HEK293 (cell line): Measurements from ENCODE around the gene BLOC1S5.

Experiments
- CTCF ChIA-PET: fragments of 350-600 bp; formaldehyde crosslinking; extraction: SDS; loops from one replicate; lab custom pipeline; 2021; ENCODE audit warnings: antibody characterized with exemption; lab: Yijun Ruan, JAX
- POLR2A ChIA-PET: fragments of 300-600 bp; formaldehyde crosslinking; extraction: SDS; loops from one replicate; lab custom pipeline; 2020; ENCODE audit warnings: antibody characterized with exemption, inconsistent platforms; lab: Yijun Ruan, JAX
- H3K27ac ChIP-seq: fragments of 200-500 bp; sonication (Bioruptor generic); 2 replicates; pipeline ENCODE4 v1.5.1; 2014; ENCODE audit warnings: low read depth, low read length, control low read depth, inconsistent platforms; ENCODE audit errors: extremely low read depth
- H3K36me3 ChIP-seq, 2 experiments: fragments of 200-500 bp in 1 of 2; sonication (Bioruptor generic) in 1 of 2; 1 replicate in 1 of 2; 2 replicates in 1 of 2; pipeline ENCODE4 v1.5.1; 2014 to 2017; ENCODE audit warnings: inconsistent platforms in 2 of 2, low read length in 2 of 2; ENCODE audit not compliant: control insufficient read depth in 2 of 2, insufficient read depth in 1 of 2
- H3K4me1 ChIP-seq: fragments of 200-500 bp; sonication (Bioruptor generic); 2 replicates; pipeline ENCODE4 v1.5.1; 2014; ENCODE audit warnings: mild to moderate bottlenecking, low read length, inconsistent platforms; ENCODE audit not compliant: control insufficient read depth, insufficient read depth
- H3K4me3 ChIP-seq: 2 replicates; pipeline ENCODE4 v1.5.1; 2011; ENCODE audit warnings: low read depth, mild to moderate bottlenecking, control low read depth, low read length, moderate library complexity
- H3K9me3 ChIP-seq: fragments of 200-500 bp; sonication (Bioruptor generic); 2 replicates; pipeline ENCODE4 v1.5.1; 2014; ENCODE audit warnings: low read depth, low read length, inconsistent platforms; ENCODE audit not compliant: control insufficient read depth, insufficient read depth
- BCL6B ChIP-seq: fragments of 450-650 bp; formaldehyde crosslinking; IDR thresholded peaks from 2 replicates; pipeline ENCODE4 v1.5.1; 2017; ENCODE audit warnings: missing biosample characterization, missing genetic modification characterization
- GLIS2 ChIP-seq: fragments of 450-650 bp; formaldehyde crosslinking; IDR thresholded peaks from 2 replicates; pipeline ENCODE4 v1.5.1; 2016; ENCODE audit warnings: missing biosample characterization, missing genetic modification characterization
- OSR2 ChIP-seq: fragments of 450-650 bp; formaldehyde crosslinking; IDR thresholded peaks from 2 replicates; pipeline ENCODE4 v1.5.1; 2016; ENCODE audit warnings: missing biosample characterization, missing genetic modification characterization
- SCRT1 ChIP-seq: fragments of 450-650 bp; formaldehyde crosslinking; IDR thresholded peaks from 2 replicates; pipeline ENCODE4 v1.5.1; 2016; ENCODE audit warnings: missing biosample characterization, missing genetic modification characterization, borderline replicate concordance
- YY2 ChIP-seq: fragments of 450-650 bp; formaldehyde crosslinking; IDR thresholded peaks from 2 replicates; pipeline ENCODE4 v1.5.1; 2016; ENCODE audit warnings: missing biosample characterization, missing genetic modification characterization
- ZBTB20 ChIP-seq: fragments of 450-650 bp; formaldehyde crosslinking; IDR thresholded peaks from 2 replicates; pipeline ENCODE4 v1.5.1; 2016; ENCODE audit warnings: missing biosample characterization, missing genetic modification characterization
- ZBTB21 ChIP-seq: fragments of 450-650 bp; formaldehyde crosslinking; IDR thresholded peaks from 2 replicates; pipeline ENCODE4 v1.5.1; 2017; ENCODE audit warnings: missing biosample characterization, missing genetic modification characterization
- ZNF138 ChIP-seq: fragments of 450-650 bp; formaldehyde crosslinking; IDR thresholded peaks from 2 replicates; pipeline ENCODE4 v1.5.1; 2016; ENCODE audit warnings: missing biosample characterization, missing genetic modification characterization, borderline replicate concordance
- ZNF148 ChIP-seq: fragments of 450-650 bp; formaldehyde crosslinking; IDR thresholded peaks from 2 replicates; pipeline ENCODE4 v1.5.0; 2017; ENCODE audit warnings: missing biosample characterization, missing genetic modification characterization, borderline replicate concordance
- ZNF184 ChIP-seq: fragments of 450-650 bp; IDR thresholded peaks from 2 replicates; pipeline ENCODE4 v1.5.1; 2018; ENCODE audit warnings: missing biosample characterization, mild to moderate bottlenecking, missing genetic modification characterization
- ZNF2 ChIP-seq: fragments of 450-650 bp; formaldehyde crosslinking; IDR thresholded peaks from 2 replicates; pipeline ENCODE4 v1.5.1; 2016; ENCODE audit warnings: missing biosample characterization, missing genetic modification characterization
- ZNF23 ChIP-seq: fragments of 450-650 bp; formaldehyde crosslinking; IDR thresholded peaks from 2 replicates; pipeline ENCODE4 v1.5.1; 2016; ENCODE audit warnings: missing biosample characterization, missing genetic modification characterization, borderline replicate concordance
- ZNF292 ChIP-seq: fragments of 450-650 bp; formaldehyde crosslinking; IDR thresholded peaks from 2 replicates; pipeline ENCODE4 v1.5.1; 2016; ENCODE audit warnings: low read depth, missing biosample characterization, missing genetic modification characterization, borderline replicate concordance
- ZNF324 ChIP-seq: fragments of 450-650 bp; formaldehyde crosslinking; IDR thresholded peaks from 2 replicates; pipeline ENCODE4 v1.5.1; 2016; ENCODE audit warnings: missing biosample characterization, missing genetic modification characterization
- ZNF341 ChIP-seq: fragments of 450-650 bp; formaldehyde crosslinking; IDR thresholded peaks from 2 replicates; pipeline ENCODE4; 2016; ENCODE audit warnings: low read depth, missing biosample characterization, missing genetic modification characterization
- ZNF366 ChIP-seq: fragments of 450-650 bp; formaldehyde crosslinking; conservative IDR thresholded peaks from 2 replicates; pipeline ENCODE4 v1.5.1; 2016; ENCODE audit warnings: missing biosample characterization, missing genetic modification characterization
- ZNF501 ChIP-seq: fragments of 450-650 bp; formaldehyde crosslinking; IDR thresholded peaks from 2 replicates; pipeline ENCODE4 v1.5.1; 2016; ENCODE audit warnings: missing biosample characterization, missing genetic modification characterization
- ZNF530 ChIP-seq: fragments of 450-650 bp; formaldehyde crosslinking; IDR thresholded peaks from 2 replicates; pipeline ENCODE4 v1.5.1; 2016; ENCODE audit warnings: low read depth, missing biosample characterization, missing genetic modification characterization
- ZNF660 ChIP-seq: fragments of 450-650 bp; IDR thresholded peaks from 2 replicates; pipeline ENCODE4 v1.5.1; 2018; ENCODE audit warnings: missing biosample characterization, mild to moderate bottlenecking, missing genetic modification characterization
- ZNF692 ChIP-seq: fragments of 450-650 bp; formaldehyde crosslinking; IDR thresholded peaks from 2 replicates; pipeline ENCODE4 v1.5.1; 2016; ENCODE audit warnings: missing biosample characterization, missing genetic modification characterization
- ZNF76 ChIP-seq: fragments of 450-650 bp; formaldehyde crosslinking; IDR thresholded peaks from 2 replicates; pipeline ENCODE4; 2016; ENCODE audit warnings: low read depth, missing biosample characterization, missing genetic modification characterization, borderline replicate concordance
- ZNF843 ChIP-seq: fragments of 450-650 bp; formaldehyde crosslinking; IDR thresholded peaks from 2 replicates; pipeline ENCODE4 v1.5.1; 2016; ENCODE audit warnings: missing biosample characterization, missing genetic modification characterization
- TF ChIP-seq, protein P1 (sequence below): fragments of 450-650 bp; formaldehyde crosslinking; IDR thresholded peaks from 2 replicates; pipeline ENCODE4 v1.5.1; 2016; ENCODE audit warnings: missing biosample characterization, missing genetic modification characterization
- TF ChIP-seq, protein P2 (sequence below): fragments of 450-650 bp; IDR thresholded peaks from 2 replicates; pipeline ENCODE4 v1.5.1; 2018; ENCODE audit warnings: missing biosample characterization, mild to moderate bottlenecking, missing genetic modification characterization
- TF ChIP-seq, protein P3 (sequence below): fragments of 450-650 bp; formaldehyde crosslinking; IDR thresholded peaks from 2 replicates; pipeline ENCODE4 v1.5.1; 2016; ENCODE audit warnings: missing biosample characterization, missing genetic modification characterization

The BLOC1S5 gene

GRCh38 chr6:7996538-7997111 lies 67.6 kb downstream of the BLOC1S5 start:
- ChIA-PET CTCF (interaction anchor here (0.7 to 3.2 kb wide), 10 partner anchors 10 to 274 kb away, joined by 3 to 16 read pairs (median 4); no protein-coding TSS in a partner anchor), POLR2A (interaction anchor here (1.4 to 2.3 kb wide), 3 partner anchors 21 to 271 kb away, joined by 5 to 8 read pairs (median 5); partner anchors contain the start of genes BLOC1S5 and BMP6)
- no peaks in the 10 kb centered on the region; the same call in 1 of the 2 replicates for H3K9me3 ChIP-seq
- H3K4me1 ChIP-seq, result peaks cover 7% of the 10 kb centered on the region; the same call in 1 of the 2 replicates
- H3K36me3 ChIP-seq, result no peaks in the 10 kb centered on the region
- no peak overlapping the region for H3K4me3 ChIP-seq
- no peak overlapping the region for H3K27ac ChIP-seq
- TF ChIP-seq ZNF184 (tag by site-specific recombination) (peak; percentile 66), OSR2 (tag by site-specific recombination) (0 out of 2 replicates have a peak, but pooled peaks have one; percentile 24), ZNF324 (tag by site-specific recombination) (0 out of 2 replicates have a peak, but pooled peaks have one; percentile 54), SCRT1 (tag by site-specific recombination) (no peak), ZNF148 (no peak), YY2 (tag by site-specific recombination) (0 out of 2 replicates have a peak, but pooled peaks have one; percentile 22), ZNF660 (tag by site-specific recombination) (peak; percentile 86), ZNF366 (tag by site-specific recombination) (peak; percentile 79), ZNF692 (tag by site-specific recombination) (peak; percentile 69), ZNF843 (tag by site-specific recombination) (peak; percentile 33; the same call in 1 of the 2 replicates), ZNF292 (no peak), ZNF530 (tag by site-specific recombination) (no peak), GLIS2 (0 out of 2 replicates have a peak, but pooled peaks have one; percentile 17), ZNF2 (tag by site-specific recombination) (0 out of 2 replicates have a peak, but pooled peaks have one; percentile 41), ZNF501 (tag by site-specific recombination) (no peak), ZNF341 (tag by site-specific recombination) (peak; percentile 84), ZNF76 (tag by site-specific recombination) (0 out of 2 replicates have a peak, but pooled peaks have one; percentile 16), ZBTB21 (tag by site-specific recombination) (peak; percentile 94), ZBTB20 (tag by site-specific recombination) (no peak), ZNF138 (no peak), BCL6B (peak; percentile 88), ZNF23 (tag by site-specific recombination) (no peak)
- TF ChIP-seq, protein P1, sequence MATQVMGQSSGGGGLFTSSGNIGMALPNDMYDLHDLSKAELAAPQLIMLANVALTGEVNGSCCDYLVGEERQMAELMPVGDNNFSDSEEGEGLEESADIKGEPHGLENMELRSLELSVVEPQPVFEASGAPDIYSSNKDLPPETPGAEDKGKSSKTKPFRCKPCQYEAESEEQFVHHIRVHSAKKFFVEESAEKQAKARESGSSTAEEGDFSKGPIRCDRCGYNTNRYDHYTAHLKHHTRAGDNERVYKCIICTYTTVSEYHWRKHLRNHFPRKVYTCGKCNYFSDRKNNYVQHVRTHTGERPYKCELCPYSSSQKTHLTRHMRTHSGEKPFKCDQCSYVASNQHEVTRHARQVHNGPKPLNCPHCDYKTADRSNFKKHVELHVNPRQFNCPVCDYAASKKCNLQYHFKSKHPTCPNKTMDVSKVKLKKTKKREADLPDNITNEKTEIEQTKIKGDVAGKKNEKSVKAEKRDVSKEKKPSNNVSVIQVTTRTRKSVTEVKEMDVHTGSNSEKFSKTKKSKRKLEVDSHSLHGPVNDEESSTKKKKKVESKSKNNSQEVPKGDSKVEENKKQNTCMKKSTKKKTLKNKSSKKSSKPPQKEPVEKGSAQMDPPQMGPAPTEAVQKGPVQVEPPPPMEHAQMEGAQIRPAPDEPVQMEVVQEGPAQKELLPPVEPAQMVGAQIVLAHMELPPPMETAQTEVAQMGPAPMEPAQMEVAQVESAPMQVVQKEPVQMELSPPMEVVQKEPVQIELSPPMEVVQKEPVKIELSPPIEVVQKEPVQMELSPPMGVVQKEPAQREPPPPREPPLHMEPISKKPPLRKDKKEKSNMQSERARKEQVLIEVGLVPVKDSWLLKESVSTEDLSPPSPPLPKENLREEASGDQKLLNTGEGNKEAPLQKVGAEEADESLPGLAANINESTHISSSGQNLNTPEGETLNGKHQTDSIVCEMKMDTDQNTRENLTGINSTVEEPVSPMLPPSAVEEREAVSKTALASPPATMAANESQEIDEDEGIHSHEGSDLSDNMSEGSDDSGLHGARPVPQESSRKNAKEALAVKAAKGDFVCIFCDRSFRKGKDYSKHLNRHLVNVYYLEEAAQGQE, result peak; percentile 51; the same call in 1 of the 2 replicates
- TF ChIP-seq, protein P2, sequence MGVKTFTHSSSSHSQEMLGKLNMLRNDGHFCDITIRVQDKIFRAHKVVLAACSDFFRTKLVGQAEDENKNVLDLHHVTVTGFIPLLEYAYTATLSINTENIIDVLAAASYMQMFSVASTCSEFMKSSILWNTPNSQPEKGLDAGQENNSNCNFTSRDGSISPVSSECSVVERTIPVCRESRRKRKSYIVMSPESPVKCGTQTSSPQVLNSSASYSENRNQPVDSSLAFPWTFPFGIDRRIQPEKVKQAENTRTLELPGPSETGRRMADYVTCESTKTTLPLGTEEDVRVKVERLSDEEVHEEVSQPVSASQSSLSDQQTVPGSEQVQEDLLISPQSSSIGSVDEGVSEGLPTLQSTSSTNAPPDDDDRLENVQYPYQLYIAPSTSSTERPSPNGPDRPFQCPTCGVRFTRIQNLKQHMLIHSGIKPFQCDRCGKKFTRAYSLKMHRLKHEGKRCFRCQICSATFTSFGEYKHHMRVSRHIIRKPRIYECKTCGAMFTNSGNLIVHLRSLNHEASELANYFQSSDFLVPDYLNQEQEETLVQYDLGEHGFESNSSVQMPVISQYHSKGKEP (tag by site-specific recombination), result peak; percentile 45; the same call in 1 of the 2 replicates
- TF ChIP-seq, protein P3, sequence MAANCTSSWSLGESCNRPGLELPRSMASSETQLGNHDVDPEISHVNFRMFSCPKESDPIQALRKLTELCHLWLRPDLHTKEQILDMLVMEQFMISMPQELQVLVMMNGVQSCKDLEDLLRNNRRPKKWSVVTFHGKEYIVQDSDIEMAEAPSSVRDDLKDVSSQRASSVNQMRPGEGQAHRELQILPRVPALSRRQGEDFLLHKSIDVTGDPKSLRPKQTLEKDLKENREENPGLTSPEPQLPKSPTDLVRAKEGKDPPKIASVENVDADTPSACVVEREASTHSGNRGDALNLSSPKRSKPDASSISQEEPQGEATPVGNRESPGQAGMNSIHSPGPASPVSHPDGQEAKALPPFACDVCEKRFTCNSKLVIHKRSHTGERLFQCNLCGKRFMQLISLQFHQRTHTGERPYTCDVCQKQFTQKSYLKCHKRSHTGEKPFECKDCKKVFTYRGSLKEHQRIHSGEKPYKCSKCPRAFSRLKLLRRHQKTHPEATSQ (tag by site-specific recombination), result no peak
